ENCODE results near the gene ERICH2.

DNA sequence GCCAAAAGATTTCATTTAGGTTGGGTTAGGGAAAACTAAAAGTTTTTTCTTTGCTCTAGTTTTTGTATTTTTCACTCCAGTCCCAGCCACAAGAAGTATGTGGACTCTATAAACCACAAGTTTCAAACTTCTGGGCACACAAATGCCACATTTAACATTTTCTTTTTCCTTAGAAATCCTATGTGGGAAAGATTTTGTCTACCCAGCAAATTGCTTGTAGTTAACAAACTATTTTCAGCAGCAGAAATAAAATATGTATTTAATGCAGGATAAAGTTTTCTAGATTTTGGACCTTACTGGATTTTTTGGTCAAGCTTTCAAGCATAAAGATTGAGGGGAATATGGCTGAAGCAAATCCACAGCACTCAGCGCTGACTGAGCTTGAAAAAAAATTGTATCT is 9.1 kb downstream of the ERICH2 start:
- no peak for TF ChIP-seq POLR2A (IDR thresholded peaks at IDR 0.05)
- TF ChIP-seq, protein P1, sequence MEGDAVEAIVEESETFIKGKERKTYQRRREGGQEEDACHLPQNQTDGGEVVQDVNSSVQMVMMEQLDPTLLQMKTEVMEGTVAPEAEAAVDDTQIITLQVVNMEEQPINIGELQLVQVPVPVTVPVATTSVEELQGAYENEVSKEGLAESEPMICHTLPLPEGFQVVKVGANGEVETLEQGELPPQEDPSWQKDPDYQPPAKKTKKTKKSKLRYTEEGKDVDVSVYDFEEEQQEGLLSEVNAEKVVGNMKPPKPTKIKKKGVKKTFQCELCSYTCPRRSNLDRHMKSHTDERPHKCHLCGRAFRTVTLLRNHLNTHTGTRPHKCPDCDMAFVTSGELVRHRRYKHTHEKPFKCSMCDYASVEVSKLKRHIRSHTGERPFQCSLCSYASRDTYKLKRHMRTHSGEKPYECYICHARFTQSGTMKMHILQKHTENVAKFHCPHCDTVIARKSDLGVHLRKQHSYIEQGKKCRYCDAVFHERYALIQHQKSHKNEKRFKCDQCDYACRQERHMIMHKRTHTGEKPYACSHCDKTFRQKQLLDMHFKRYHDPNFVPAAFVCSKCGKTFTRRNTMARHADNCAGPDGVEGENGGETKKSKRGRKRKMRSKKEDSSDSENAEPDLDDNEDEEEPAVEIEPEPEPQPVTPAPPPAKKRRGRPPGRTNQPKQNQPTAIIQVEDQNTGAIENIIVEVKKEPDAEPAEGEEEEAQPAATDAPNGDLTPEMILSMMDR (IDR thresholded peaks at IDR 0.05), result no peak

All from Peyer's patch (tissue), 4 donors.